T-helper 17 cell (primary cell): ENCODE measurements around the gene WDR6. TPM values are rescaled to one million over a fixed set of nuclear protein-coding genes. Genes with fewer than 3 reads are reported as not detected.

ENCODE experiments used
- ATAC-seq: fragments of 150-1000 bp; cut with Tn5 transposase; 2 replicates; pipeline ENCODE4 v1.10.0; 2021; ENCODE audit warnings: mild to moderate bottlenecking, moderate library complexity
- DNase-seq, 3 donors: peaks; one replicate each; pipeline versions ENCODE4 v3.0.0 to v3.0.0-alpha.2; 2020 to 2021
- H3K9me3 ChIP-seq: one replicate; pipeline ENCODE4 v1.7.0; 2013; ENCODE audit warnings: low read length, mild to moderate bottlenecking; ENCODE audit not compliant: control insufficient read depth, poor library complexity, severe bottlenecking
- H3K27ac Mint-ChIP-seq: one replicate; pipeline ENCODE4 v1.8.0; 2022; ENCODE audit warnings: mild to moderate bottlenecking, moderate library complexity, mixed read lengths
- H3K27me3 Mint-ChIP-seq: one replicate; pipeline ENCODE4 v1.8.0; 2022; ENCODE audit warnings: mixed read lengths
- H3K36me3 Mint-ChIP-seq: one replicate; pipeline ENCODE4 v1.8.0; 2022; ENCODE audit warnings: low read depth, mixed read lengths
- H3K4me1 Mint-ChIP-seq: one replicate; pipeline ENCODE4 v1.8.0; 2022; ENCODE audit warnings: mild to moderate bottlenecking, mixed read lengths
- H3K4me3 Mint-ChIP-seq: one replicate; pipeline ENCODE4 v1.8.0; 2022; ENCODE audit warnings: mild to moderate bottlenecking, moderate library complexity, mixed read lengths
- total RNA-seq, 4 donors: library from RNA in 2 of 4; stranded (reverse) in 2 of 4; gene quantifications; one replicate each; pipeline ENCODE4 v1.2.3 and lab custom pipeline; 2022 to 2026

WDR6 gene
- total RNA-seq, 2 donors from 2014 or later = 181 to 202 TPM

GRCh38 chr3:49032646-49033304 is 25.6 kb downstream of the WDR6 start:
- H3K9me3 ChIP-seq = no peaks in the 10 kb centered on the region
- Mint-ChIP-seq H3K36me3 (peaks cover 11% of the 10 kb centered on the region), H3K27me3 (no peaks in the 10 kb centered on the region), H3K4me1 (peaks cover 19% of the 10 kb centered on the region), H3K4me3 (no peak overlapping the region), H3K27ac (no peak overlapping the region)
- no peak for ATAC-seq
- DNase-seq = no peak

GRCh38 chr3:49034650-49035049 is 27.5 kb downstream of the WDR6 start:
- H3K27ac Mint-ChIP-seq = peak overlapping the region; percentile 19
- no peak for ATAC-seq
- H3K4me3 Mint-ChIP-seq = no peak overlapping the region

GRCh38 chr3:49035281-49035680 is 28.1 kb downstream of the WDR6 start:
- Mint-ChIP-seq H3K4me1 (peaks cover 4% of the 10 kb centered on the region), H3K27me3 (no peaks in the 10 kb centered on the region), H3K27ac (peak overlapping the region; percentile 19), H3K4me3 (no peak overlapping the region), H3K36me3 (peaks cover 9% of the 10 kb centered on the region)
- no peaks in the 10 kb centered on the region for H3K9me3 ChIP-seq
- ATAC-seq (no peak), DNase-seq (no peak)

More at GRCh38 chr3:49034650-49035049, 27.5 kb downstream of the WDR6 start:
- no peak for DNase-seq
- no peaks in the 10 kb centered on the region for H3K9me3 ChIP-seq
- H3K27me3 Mint-ChIP-seq = no peaks in the 10 kb centered on the region
- H3K36me3 Mint-ChIP-seq = peaks cover 9% of the 10 kb centered on the region
- peaks cover 5% of the 10 kb centered on the region for H3K4me1 Mint-ChIP-seq

GRCh38 chr3:49053543-49053942 is 46.4 kb downstream of the WDR6 start:
- ATAC-seq = no peak
- H3K9me3 ChIP-seq = no peaks in the 10 kb centered on the region
- DNase-seq = no peak
- Mint-ChIP-seq H3K27me3 (no peaks in the 10 kb centered on the region), H3K4me3 (no peak overlapping the region), H3K36me3 (peaks cover 4% of the 10 kb centered on the region), H3K27ac (no peak overlapping the region), H3K4me1 (peaks cover 18% of the 10 kb centered on the region)

GRCh38 chr3:49054344-49054862 is 47.2 kb downstream of the WDR6 start:
- H3K9me3 ChIP-seq = no peaks in the 10 kb centered on the region
- Mint-ChIP-seq H3K4me1 (peaks cover 18% of the 10 kb centered on the region), H3K4me3 (no peak overlapping the region), H3K27me3 (no peaks in the 10 kb centered on the region), H3K36me3 (peaks cover 4% of the 10 kb centered on the region), H3K27ac (no peak overlapping the region)
- DNase-seq (no peak), ATAC-seq (no peak)

- no peak overlapping the region for H3K27ac Mint-ChIP-seq
- H3K4me3 Mint-ChIP-seq = no peak overlapping the region
- ATAC-seq = no peak
- H3K36me3 Mint-ChIP-seq = peaks cover under 1% of the 10 kb centered on the region
- DNase-seq = no peak
- no peaks in the 10 kb centered on the region for H3K27me3 Mint-ChIP-seq
- H3K9me3 ChIP-seq = no peaks in the 10 kb centered on the region
- H3K4me1 Mint-ChIP-seq = peaks cover 6% of the 10 kb centered on the region
Measured at GRCh38 chr3:49057268-49057667, 50.1 kb downstream of the WDR6 start.

GRCh38 chr3:49058011-49058410 is 50.8 kb downstream of the WDR6 start:
- H3K4me1 Mint-ChIP-seq = peaks cover 3% of the 10 kb centered on the region
- H3K27me3 Mint-ChIP-seq = no peaks in the 10 kb centered on the region
- no peak overlapping the region for H3K4me3 Mint-ChIP-seq
- H3K27ac Mint-ChIP-seq = no peak overlapping the region
- no peaks in the 10 kb centered on the region for H3K36me3 Mint-ChIP-seq
- H3K9me3 ChIP-seq = no peaks in the 10 kb centered on the region
- ATAC-seq (no peak), DNase-seq (no peak)

Other genes starting within 250 kb of the WDR6 start
- gene PRKAR2A, start 159.5 kb upstream of the WDR6 start, total RNA-seq = 10 to 100 TPM; 30.8 to 40.4 TPM
- gene SLC25A20, start 108.5 kb upstream of the WDR6 start, total RNA-seq = 10 to 100 TPM in 1 of 2 donors, 1 to 10 TPM in 1; 6.9 to 14.5 TPM
- gene ARIH2, start 88.5 kb upstream of the WDR6 start, total RNA-seq = 100 to 1,000 TPM; 166 to 201 TPM
- 10 to 100 TPM; 37.8 to 43.2 TPM for gene P4HTM, start 17.1 kb upstream of the WDR6 start, total RNA-seq
- gene DALRD3, start 11.2 kb downstream of the WDR6 start, total RNA-seq = 10 to 100 TPM; 21.2 to 27.4 TPM
- gene NDUFAF3, start 14.7 kb downstream of the WDR6 start, total RNA-seq = 10 to 100 TPM; 61.3 to 62.9 TPM
- 100 to 1,000 TPM in 1 of 2 donors, 10 to 100 TPM in 1; 96.8 to 108 TPM for gene IMPDH2, start 22.0 kb downstream of the WDR6 start, total RNA-seq
- gene QRICH1, start 86.7 kb downstream of the WDR6 start, total RNA-seq = 100 to 1,000 TPM; 196 to 206 TPM
- 100 to 1,000 TPM; 214 to 269 TPM for gene QARS1, start 97.4 kb downstream of the WDR6 start, total RNA-seq
- gene USP19, start 113.4 kb downstream of the WDR6 start, total RNA-seq = 10 to 100 TPM; 51.4 to 56.6 TPM
- 1 to 10 TPM in 1 of 2 donors, under 1 TPM in 1; 0.65 to 3.3 TPM for gene LAMB2, start 125.7 kb downstream of the WDR6 start, total RNA-seq
- gene CCDC71, start 158.9 kb downstream of the WDR6 start, total RNA-seq = 10 to 100 TPM; 13.7 to 13.9 TPM
- 1 to 10 TPM; 1.7 to 8.7 TPM for gene KLHDC8B, start 164.2 kb downstream of the WDR6 start, total RNA-seq